ENCODE measurements around the gene EVC2.

The EVC2 gene

DNA sequence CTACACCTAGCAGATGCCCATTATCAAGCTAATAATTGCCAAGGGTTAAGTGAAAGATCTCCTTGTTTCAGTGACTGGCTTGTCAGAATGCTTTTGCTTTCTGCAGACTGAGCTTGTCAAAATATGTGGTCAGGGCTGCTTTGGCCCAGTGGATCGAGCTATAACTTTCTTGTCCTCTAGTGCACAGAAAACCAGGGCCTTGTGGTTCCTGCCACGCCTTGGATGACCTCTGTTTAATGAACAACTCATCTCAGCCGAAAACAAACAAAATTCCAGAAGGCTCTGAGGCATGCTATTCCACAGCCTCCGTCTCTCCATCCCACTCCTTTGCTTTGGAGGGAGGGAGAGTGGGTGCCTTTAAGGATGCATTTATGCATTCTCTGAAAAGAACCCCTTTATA lies 14.0 kb upstream of the EVC2 start:
- in situ Hi-C loops (cut with MboI; ENCODE audit: low pct_unique_long_range_greater_than_20kb, low sequenced_read_pairs, unreplicated experiment), result no loop called here
- DNase-seq (ENCODE audit: low spot score), result no peak
- TF ChIP-seq, protein P1, sequence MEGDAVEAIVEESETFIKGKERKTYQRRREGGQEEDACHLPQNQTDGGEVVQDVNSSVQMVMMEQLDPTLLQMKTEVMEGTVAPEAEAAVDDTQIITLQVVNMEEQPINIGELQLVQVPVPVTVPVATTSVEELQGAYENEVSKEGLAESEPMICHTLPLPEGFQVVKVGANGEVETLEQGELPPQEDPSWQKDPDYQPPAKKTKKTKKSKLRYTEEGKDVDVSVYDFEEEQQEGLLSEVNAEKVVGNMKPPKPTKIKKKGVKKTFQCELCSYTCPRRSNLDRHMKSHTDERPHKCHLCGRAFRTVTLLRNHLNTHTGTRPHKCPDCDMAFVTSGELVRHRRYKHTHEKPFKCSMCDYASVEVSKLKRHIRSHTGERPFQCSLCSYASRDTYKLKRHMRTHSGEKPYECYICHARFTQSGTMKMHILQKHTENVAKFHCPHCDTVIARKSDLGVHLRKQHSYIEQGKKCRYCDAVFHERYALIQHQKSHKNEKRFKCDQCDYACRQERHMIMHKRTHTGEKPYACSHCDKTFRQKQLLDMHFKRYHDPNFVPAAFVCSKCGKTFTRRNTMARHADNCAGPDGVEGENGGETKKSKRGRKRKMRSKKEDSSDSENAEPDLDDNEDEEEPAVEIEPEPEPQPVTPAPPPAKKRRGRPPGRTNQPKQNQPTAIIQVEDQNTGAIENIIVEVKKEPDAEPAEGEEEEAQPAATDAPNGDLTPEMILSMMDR (IDR thresholded peaks at IDR 0.05; ENCODE audit: extremely low read depth, insufficient read depth, missing control alignments), result no peak

- TF ChIP-seq, protein P1 (IDR thresholded peaks at IDR 0.05; ENCODE audit: extremely low read depth, insufficient read depth, missing control alignments), result no peak
- in situ Hi-C loops (cut with MboI; ENCODE audit: low pct_unique_long_range_greater_than_20kb, low sequenced_read_pairs, unreplicated experiment), result no loop called here
- no peak for DNase-seq (ENCODE audit: low spot score)
Measured at GRCh38 chr4:5721923-5722322, 13.6 kb upstream of the EVC2 start.

DNA sequence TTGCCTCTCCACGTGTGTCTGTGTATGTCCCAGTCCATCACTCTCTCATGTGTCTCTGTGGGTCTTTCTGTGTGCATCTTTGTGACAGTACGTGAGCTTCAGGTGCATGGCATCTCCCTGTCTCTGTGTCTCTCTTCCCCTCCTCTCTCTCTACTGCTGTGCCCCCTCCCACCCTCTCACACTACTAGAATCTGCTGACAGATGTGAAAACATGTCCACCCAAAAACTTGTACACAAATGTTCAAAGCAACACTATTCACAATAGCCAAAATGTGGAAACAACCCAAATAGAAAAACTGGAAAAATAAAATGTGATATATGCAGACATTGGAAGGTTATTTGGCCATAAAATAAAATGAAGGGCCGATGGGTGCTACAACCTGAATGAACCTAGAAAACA lies 12.6 kb upstream of the EVC2 start:
- TF ChIP-seq, protein P1 (IDR thresholded peaks at IDR 0.05; ENCODE audit: extremely low read depth, insufficient read depth, missing control alignments), result no peak

DNA sequence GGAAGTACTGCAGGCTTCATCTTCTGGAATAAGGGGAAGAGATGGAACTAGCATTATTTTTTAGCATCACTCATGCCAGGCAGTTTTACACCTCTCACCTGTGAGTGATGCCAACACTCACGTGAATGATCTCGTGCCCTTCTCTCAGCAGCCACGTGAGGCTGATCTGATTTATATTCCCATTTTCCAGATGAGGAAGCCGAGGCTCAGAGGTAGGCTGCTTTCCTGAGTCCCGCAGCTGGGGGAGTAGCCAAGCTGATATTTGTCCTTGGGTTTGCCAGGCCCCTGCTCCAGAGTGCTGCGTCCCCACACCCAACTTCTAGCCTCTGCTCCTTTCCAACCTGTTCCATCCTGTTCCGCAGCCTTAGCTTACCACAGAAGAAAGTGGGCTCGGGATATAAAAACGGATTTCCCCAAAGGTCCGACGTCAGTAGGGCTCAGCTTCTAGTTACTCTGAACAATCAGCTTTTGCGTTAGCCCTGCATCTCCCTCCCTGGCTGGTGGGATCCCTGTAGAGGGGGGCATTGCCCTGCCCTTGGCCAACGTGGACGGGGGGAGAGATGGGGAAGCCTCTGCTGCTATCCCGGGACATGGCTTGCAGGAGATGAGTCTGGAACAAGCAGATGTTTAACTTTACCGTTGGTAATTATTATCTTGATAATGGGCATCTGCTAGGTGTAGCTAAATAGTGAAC lies 11.9 kb upstream of the EVC2 start:
- DNase-seq (ENCODE audit: low spot score), result no peak
- TF ChIP-seq, protein P1 (IDR thresholded peaks at IDR 0.05; ENCODE audit: extremely low read depth, insufficient read depth, missing control alignments), result no peak
- in situ Hi-C loops (cut with MboI; ENCODE audit: low pct_unique_long_range_greater_than_20kb, low sequenced_read_pairs, unreplicated experiment), result no loop called here

More for the DNA sequence above, 12.6 kb upstream of the EVC2 start:
- in situ Hi-C loops (cut with MboI; ENCODE audit: low pct_unique_long_range_greater_than_20kb, low sequenced_read_pairs, unreplicated experiment), result no loop called here
- DNase-seq (ENCODE audit: low spot score), result no peak

DNA sequence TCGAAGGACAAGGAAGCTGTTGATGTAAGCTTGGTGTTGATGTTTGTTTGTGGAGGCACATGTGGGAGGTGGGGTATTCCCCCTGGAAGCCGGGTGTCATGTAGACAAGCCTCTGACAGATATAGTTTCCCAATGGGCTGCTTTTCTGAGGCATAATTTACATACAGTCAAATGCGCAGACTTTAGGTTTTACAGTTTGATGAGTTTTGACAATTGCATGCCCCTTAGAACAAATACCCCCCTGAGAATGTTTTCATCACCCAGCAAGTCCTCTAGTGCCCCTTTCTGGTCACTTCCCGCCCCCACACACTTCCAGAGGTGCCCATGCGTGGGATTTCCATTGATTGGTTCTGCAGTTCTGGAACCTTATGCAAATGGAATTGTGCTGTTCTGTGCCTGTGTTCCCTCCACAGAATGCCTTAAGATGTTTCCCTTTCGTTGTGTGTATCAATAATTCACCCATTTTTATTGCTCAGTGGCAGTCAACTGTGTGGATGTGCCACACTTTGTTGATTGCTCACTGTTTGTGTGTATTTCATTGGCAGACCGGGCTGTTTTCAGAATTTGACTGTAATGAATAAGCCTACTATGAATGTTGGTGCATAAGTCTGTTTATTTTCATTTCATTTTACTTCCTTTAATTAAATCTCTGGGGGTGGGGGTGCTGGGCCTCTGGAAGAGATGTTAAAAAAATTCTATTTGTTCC lies 11.1 kb upstream of the EVC2 start:
- in situ Hi-C loops (cut with MboI; ENCODE audit: low pct_unique_long_range_greater_than_20kb, low sequenced_read_pairs, unreplicated experiment), result no loop called here
- TF ChIP-seq, protein P1 (IDR thresholded peaks at IDR 0.05; ENCODE audit: extremely low read depth, insufficient read depth, missing control alignments), result no peak
- no peak for DNase-seq (ENCODE audit: low spot score)

DNA sequence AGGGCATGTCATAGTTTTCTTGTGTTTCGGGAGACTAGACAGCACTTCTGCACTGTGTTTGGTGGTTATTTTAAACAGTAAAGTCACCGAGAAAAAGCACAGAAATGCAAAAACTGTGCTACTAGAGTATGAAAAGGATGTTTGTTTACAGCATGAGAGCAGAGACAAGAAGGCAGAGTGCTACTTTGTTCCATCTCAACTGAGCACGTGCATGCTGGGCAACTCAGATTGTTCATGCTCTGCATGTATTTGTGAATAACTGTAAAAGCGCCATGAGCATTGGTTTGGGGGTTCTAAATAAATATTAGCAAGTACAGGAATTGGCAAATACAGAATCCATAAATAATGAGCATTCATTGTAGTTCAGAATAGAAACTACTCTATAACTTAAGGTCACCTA lies 10.1 kb upstream of the EVC2 start:
- TF ChIP-seq, protein P1 (IDR thresholded peaks at IDR 0.05; ENCODE audit: extremely low read depth, insufficient read depth, missing control alignments), result no peak
- in situ Hi-C loops (cut with MboI; ENCODE audit: low pct_unique_long_range_greater_than_20kb, low sequenced_read_pairs, unreplicated experiment), result no loop called here
- DNase-seq (ENCODE audit: low spot score), result no peak
